Testis (tissue), 3 donors: ENCODE data around the gene KIDINS220. TPM values are rescaled to one million over a fixed set of nuclear protein-coding genes. Genes with fewer than 3 reads are reported as not detected.

Experiments
- DNase-seq: peaks from one replicate; pipeline ENCODE4 v3.0.0-alpha.2; 2019
- H3K27ac ChIP-seq, 2 donors: fragments of 200-600 bp; sonication (generic); one replicate each; pipeline ENCODE4 v1.5.1; 2019
- H3K27me3 ChIP-seq: fragments of 200-600 bp; sonication (generic); one replicate; pipeline ENCODE4 v1.5.1; 2019
- H3K36me3 ChIP-seq: fragments of 200-600 bp; sonication (generic); one replicate; pipeline ENCODE4 v1.5.1; 2017; ENCODE audit warnings: low read depth; ENCODE audit errors: missing control alignments
- H3K4me1 ChIP-seq: fragments of 200-600 bp; sonication (generic); one replicate; pipeline ENCODE4 v1.5.1; 2019
- H3K4me3 ChIP-seq, 2 donors: fragments of 200-600 bp; sonication (generic); one replicate each; pipeline ENCODE4 v1.5.1; 2017 to 2019
- H3K9me3 ChIP-seq: fragments of 200-600 bp; sonication (generic); one replicate; pipeline ENCODE4 v1.5.1; 2017
- POLR2A ChIP-seq: fragments of 450-650 bp; IDR thresholded peaks from one replicate; pipeline ENCODE4 v1.6.1; 2017; ENCODE audit warnings: antibody characterized with exemption, mild to moderate bottlenecking, moderate library complexity
- WGBS, 2 donors: methylation state at CpG; one replicate each; pipeline ENCODE4 v1.1.5; 2018; 5-methylcytosine and 5-hydroxymethylcytosine counted together
- intact Hi-C: fragments of 100-400 bp; cut with DNase I; formaldehyde crosslinking; loops from one replicate; pipeline ENCODE4 v1.15.1; 2023; ENCODE audit warnings: low total_unique reads
- polyA plus RNA-seq: library from polyadenylated mRNA; stranded (reverse); fragments of 350-450 nt; fragmentation: Illumina TruSeq; extraction: RNeasy Lipid Tissue Mini Kit (QIAGEN cat#74804); gene quantifications from one replicate; pipeline ENCODE4 v1.2.3, GENCODE V29; 2014; ENCODE audit warnings: low read depth, low replicate concordance; ENCODE audit not compliant: insufficient read depth
- total RNA-seq, 2 donors: library from RNA; depleted of rRNA; stranded (reverse); fragments of >200 nt; gene quantifications; one replicate each; pipeline ENCODE4 v1.2.3, GENCODE V29; 2016
- TF ChIP-seq, protein P1 (sequence below), 3 experiments: fragments of 450-650 bp in 2 of 3; fragments of 200-600 bp in 1 of 3; sonication (generic) in 1 of 3; IDR thresholded peaks; one replicate each; pipeline ENCODE4 v1.5.1; 2016 to 2019; ENCODE audit warnings: antibody characterized with exemption in 3 of 3, mild to moderate bottlenecking in 2 of 3, moderate library complexity in 1 of 3

The KIDINS220 gene
- total and polyA plus RNA-seq, 3 donors from 2014 or later, result 25.5 to 75.7 (median 68.6) TPM

DNA sequence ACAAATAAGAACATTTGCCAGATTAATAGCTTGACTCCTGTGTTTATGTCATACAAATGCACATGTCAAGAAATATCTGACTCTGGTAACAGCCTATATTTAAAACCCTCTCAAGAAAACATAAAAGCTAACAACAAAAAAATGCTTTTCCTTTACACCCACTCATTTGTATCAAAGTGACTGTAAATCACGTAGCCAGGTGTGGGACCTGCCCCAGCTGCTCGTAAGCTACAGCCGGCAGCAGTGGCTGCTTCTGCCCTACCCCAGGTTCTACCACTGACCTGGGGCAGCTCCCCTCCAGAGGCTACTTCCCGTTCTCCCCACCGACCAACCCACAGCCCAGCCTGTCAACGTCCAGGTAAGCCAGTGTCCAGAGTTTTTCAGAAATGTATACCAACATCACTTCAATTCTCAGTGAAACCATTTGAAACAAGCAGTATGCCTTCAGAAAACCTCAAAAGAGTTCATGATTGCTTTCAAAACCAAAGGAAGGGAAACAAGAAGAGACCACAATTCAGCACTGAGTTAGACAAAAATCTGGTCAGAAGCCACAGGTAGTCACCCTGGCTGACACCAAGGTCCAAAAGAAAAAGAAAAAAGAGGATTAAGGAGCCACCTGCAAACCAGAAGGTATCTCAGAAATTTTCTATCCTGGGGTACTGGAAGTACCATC, 40.4 kb downstream of the KIDINS220 start:
- Histone ChIP-seq H3K27me3 (no peaks in the 10 kb centered on the region), H3K4me3 (no peak overlapping the region), H3K36me3 (no peaks in the 10 kb centered on the region), H3K9me3 (no peaks in the 10 kb centered on the region), H3K4me1 (no peaks in the 10 kb centered on the region), H3K27ac (no peak overlapping the region)
- TF ChIP-seq POLR2A, result no peak
- TF ChIP-seq, protein P1, sequence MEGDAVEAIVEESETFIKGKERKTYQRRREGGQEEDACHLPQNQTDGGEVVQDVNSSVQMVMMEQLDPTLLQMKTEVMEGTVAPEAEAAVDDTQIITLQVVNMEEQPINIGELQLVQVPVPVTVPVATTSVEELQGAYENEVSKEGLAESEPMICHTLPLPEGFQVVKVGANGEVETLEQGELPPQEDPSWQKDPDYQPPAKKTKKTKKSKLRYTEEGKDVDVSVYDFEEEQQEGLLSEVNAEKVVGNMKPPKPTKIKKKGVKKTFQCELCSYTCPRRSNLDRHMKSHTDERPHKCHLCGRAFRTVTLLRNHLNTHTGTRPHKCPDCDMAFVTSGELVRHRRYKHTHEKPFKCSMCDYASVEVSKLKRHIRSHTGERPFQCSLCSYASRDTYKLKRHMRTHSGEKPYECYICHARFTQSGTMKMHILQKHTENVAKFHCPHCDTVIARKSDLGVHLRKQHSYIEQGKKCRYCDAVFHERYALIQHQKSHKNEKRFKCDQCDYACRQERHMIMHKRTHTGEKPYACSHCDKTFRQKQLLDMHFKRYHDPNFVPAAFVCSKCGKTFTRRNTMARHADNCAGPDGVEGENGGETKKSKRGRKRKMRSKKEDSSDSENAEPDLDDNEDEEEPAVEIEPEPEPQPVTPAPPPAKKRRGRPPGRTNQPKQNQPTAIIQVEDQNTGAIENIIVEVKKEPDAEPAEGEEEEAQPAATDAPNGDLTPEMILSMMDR (IDR thresholded peaks at IDR 0.05), result no peak
- intact Hi-C loops, result no loop called here
- no peak for DNase-seq
- WGBS, 2 donors, result 78 to 84% methylated on average over 6 of the region's 6 CpGs

DNA sequence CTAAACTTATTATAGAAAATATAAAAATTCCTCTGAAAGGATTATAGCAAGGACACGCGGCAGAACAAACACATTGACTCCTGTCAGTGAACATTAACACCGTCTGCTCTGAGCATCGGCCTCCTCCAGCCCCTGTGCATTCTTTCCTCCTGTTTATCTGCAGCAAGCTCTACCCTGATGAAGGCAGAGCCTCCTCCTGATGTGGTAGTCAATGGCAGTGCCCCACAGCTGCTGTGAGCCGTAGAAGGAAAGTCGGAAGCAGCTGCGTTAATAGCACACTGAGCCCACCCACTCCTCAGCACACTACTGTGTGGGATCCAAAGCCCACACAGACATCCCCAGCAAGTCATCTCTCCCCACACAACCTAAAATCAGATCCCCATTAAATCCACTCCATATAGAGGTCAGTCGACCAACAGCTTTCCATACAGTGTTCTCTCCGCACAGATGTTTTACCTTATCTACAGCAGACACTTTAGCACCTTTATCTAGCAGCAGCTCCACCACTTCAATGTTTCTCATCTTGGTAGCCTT, 41.0 kb downstream of the KIDINS220 start:
- WGBS, 2 donors, result 83 to 86% methylated on average over 9 of the region's 9 CpGs
- H3K27ac ChIP-seq, result no peak overlapping the region
- H3K9me3 ChIP-seq, result no peaks in the 10 kb centered on the region
- no peaks in the 10 kb centered on the region for H3K36me3 ChIP-seq
- H3K27me3 ChIP-seq, result no peaks in the 10 kb centered on the region
- no peak for TF ChIP-seq POLR2A
- TF ChIP-seq, protein P1 (IDR thresholded peaks at IDR 0.05), result no peak
- no peak for DNase-seq
- no peaks in the 10 kb centered on the region for H3K4me1 ChIP-seq
- intact Hi-C loops, result no loop called here
- no peak overlapping the region for H3K4me3 ChIP-seq

DNA sequence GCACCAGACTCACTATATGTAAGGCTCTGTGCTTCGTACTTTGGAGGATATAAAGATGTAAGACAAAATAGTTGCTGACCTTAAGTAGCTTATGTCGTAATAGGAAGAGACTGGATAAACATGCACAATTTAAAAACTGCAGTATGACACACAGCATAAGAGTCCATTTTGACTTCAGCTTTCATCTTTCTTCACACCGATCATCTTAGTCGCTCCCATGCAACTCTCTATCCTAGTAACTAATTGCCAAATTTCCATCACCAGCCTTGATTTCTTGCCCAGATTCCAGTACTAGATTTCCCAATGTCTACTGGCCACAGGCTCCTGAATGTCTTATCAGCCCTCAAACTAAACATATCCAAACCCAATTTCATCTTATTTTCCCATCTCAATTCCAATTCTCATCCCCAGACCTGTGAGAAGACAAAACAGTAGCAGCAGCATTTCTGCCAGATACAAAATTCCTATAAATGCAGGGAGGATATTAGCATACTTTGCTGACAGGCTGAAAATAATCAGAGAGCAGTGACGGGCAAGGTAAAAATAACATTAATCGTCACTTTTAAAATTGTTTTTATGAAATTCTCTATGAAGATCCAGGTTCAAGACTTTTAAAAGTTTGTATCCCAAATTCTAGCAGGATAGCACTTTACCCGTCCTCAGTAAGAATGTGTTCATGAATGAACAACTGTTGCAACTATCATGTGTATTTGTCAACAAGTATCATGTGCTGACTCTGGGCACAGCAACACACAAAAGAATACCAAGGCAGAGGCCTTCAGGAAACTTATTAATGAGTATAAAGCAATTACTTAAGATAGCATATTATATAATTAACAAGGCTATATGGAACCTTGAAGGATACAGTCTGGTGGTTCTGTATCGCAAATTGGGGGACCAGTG, 42.2 kb downstream of the KIDINS220 start:
- H3K36me3 ChIP-seq, result no peaks in the 10 kb centered on the region
- DNase-seq, result no peak
- intact Hi-C loops, result no loop called here

DNA sequence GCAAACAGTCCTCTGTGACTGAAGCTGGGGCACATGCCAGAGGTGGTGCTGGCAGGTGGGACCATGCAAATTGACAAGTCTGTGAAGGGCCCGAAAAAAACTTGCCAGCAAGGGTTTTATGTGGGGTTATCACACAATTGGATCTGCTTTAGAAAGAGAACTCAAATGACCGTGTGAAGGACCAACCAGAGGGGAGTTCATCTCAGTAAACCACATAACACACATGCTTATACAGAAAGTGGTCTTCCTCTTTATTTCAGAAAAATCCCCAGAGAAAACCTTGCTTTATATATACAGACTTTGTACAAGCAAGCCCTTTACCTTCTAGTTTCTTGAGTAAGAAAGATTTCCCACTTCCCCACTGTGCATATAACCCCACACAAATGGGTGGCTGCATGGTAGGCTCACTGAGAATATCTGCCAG, 46.7 kb downstream of the KIDINS220 start:
- H3K4me3 ChIP-seq, result no peak overlapping the region
- no peaks in the 10 kb centered on the region for H3K36me3 ChIP-seq
- no peaks in the 10 kb centered on the region for H3K4me1 ChIP-seq
- intact Hi-C loops, result no loop called here
- no peak overlapping the region for H3K27ac ChIP-seq
- no peaks in the 10 kb centered on the region for H3K27me3 ChIP-seq
- no peak for DNase-seq
- 65 to 73% methylated on average over 2 of the region's 2 CpGs for WGBS, 2 donors
- TF ChIP-seq, protein P1 (IDR thresholded peaks at IDR 0.05), result no peak
- TF ChIP-seq POLR2A, result no peak
- no peaks in the 10 kb centered on the region for H3K9me3 ChIP-seq

More for the DNA sequence above, 42.2 kb downstream of the KIDINS220 start:
- Histone ChIP-seq H3K27me3 (no peaks in the 10 kb centered on the region), H3K4me1 (no peaks in the 10 kb centered on the region), H3K9me3 (no peaks in the 10 kb centered on the region), H3K4me3 (no peak overlapping the region), H3K27ac (no peak overlapping the region)
- TF ChIP-seq POLR2A, result no peak
- TF ChIP-seq, protein P1 (IDR thresholded peaks at IDR 0.05), result no peak
- 90 to 93% methylated on average over 8 of the region's 8 CpGs for WGBS, 2 donors
